ENCODE measurements around the gene ABLIM3.

ABLIM3 gene

GRCh38 chr5:149213264-149213880, 72.1 kb downstream of the ABLIM3 start:
- H3K9me3 ChIP-seq, result no peaks in the 10 kb centered on the region
- H3K4me3 ChIP-seq, result no peak overlapping the region
- in situ Hi-C loops (cut with MboI; ENCODE audit: low sequenced_read_pairs), result no loop called here
- H3K4me1 ChIP-seq, result no peaks in the 10 kb centered on the region
- no peaks in the 10 kb centered on the region; the same call in 1 of the 2 replicates for H3K27me3 ChIP-seq (ENCODE audit: low read depth)
- H3K36me3 ChIP-seq (replicated peaks), result no peaks in the 10 kb centered on the region
- DNase-seq (ENCODE audit: low spot score in 2 of 2), result no peak

DNA sequence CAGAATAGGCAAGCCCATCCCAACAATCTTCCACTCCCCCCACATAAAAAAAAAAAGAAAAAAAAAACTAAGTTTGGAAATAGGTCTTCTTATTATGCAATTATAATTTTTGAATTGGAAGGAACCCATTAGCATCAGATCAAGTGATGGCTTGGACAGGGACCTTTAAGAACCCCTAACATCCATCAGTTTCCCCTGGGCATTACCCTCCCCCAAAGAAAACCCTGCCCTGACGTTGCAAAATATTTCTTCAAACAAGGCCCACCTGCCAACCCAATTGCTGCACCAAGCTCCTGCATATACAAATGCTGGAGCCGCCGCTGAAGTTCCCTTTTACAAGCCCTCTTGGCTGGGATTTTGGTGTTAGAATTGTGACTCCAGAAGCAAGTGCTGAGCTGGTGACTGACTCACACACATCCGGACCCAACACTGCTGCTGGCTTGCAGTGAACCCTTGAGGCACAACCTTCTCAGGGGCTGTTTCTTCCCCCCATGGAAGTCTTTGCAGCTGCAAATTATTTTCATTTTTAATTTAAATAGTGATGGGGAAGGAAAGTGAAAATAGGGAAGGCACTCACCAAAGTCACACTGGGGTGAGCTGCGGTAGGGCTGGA, 74.3 kb downstream of the ABLIM3 start:
- Histone ChIP-seq H3K27me3 (ENCODE audit: low read depth) (no peaks in the 10 kb centered on the region), H3K4me1 (no peaks in the 10 kb centered on the region), H3K4me3 (no peak overlapping the region), H3K36me3 (replicated peaks) (no peaks in the 10 kb centered on the region), H3K9me3 (no peaks in the 10 kb centered on the region)
- DNase-seq (ENCODE audit: low spot score in 2 of 2), result no peak
- in situ Hi-C loops (cut with MboI; ENCODE audit: low sequenced_read_pairs), result no loop called here

GRCh38 chr5:149216496-149216895, 75.2 kb downstream of the ABLIM3 start:
- no peak for DNase-seq (ENCODE audit: low spot score in 2 of 2)
- Histone ChIP-seq H3K36me3 (replicated peaks) (no peaks in the 10 kb centered on the region), H3K4me3 (no peak overlapping the region), H3K4me1 (no peaks in the 10 kb centered on the region), H3K9me3 (no peaks in the 10 kb centered on the region), H3K27me3 (ENCODE audit: low read depth) (no peaks in the 10 kb centered on the region)
- in situ Hi-C loops (cut with MboI; ENCODE audit: low sequenced_read_pairs), result no loop called here

DNA sequence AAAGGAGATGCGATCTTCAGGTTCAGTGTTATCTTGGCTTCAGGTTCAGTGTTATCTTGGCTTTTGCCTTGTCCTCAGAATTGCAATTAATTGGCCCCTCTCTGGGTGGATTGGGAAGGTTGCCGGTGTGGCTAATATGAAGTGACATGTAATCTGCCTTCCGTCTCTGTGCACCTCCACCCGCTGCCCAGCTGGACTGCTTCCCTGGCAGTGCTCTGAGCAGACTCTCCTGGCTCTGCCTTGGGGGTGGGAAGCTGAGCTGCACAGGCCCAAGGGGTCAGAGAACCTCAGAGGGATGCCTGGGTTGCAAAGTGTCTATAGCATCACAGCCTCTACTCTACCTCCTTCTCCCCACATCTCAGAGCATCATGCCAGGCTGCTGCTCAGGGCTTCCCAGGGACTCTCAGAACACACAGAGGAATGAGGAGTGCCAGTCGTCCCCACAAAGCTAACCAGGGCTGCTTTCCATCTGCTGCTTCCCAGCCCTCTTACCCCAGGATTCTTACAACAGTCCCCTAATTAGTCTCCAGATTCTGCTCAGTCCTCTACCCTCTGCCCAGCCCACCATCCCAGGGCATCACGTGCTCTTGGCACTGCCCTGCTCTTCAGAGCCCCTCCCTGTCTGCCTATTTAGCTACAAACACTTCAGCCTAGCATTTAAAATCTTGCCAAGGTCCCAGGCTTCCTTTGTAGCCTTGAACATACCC, 76.0 kb downstream of the ABLIM3 start:
- H3K4me3 ChIP-seq, result no peak overlapping the region
- no peaks in the 10 kb centered on the region for H3K4me1 ChIP-seq
- H3K36me3 ChIP-seq (replicated peaks), result no peaks in the 10 kb centered on the region
- no peaks in the 10 kb centered on the region for H3K27me3 ChIP-seq (ENCODE audit: low read depth)
- in situ Hi-C loops (cut with MboI; ENCODE audit: low sequenced_read_pairs), result no loop called here
- H3K9me3 ChIP-seq, result no peaks in the 10 kb centered on the region
- DNase-seq (ENCODE audit: low spot score in 2 of 2), result no peak

GRCh38 chr5:149217803-149218155, 76.5 kb downstream of the ABLIM3 start:
- H3K4me1 ChIP-seq, result no peaks in the 10 kb centered on the region
- H3K4me3 ChIP-seq, result no peak overlapping the region
- no peaks in the 10 kb centered on the region for H3K36me3 ChIP-seq (replicated peaks)
- H3K9me3 ChIP-seq, result no peaks in the 10 kb centered on the region
- DNase-seq (ENCODE audit: low spot score in 2 of 2), result no peak
- in situ Hi-C loops (cut with MboI; ENCODE audit: low sequenced_read_pairs), result no loop called here
- H3K27me3 ChIP-seq (ENCODE audit: low read depth), result no peaks in the 10 kb centered on the region

GRCh38 chr5:149219584-149219983, 78.3 kb downstream of the ABLIM3 start:
- no peak for DNase-seq (ENCODE audit: low spot score in 2 of 2)
- Histone ChIP-seq H3K9me3 (no peaks in the 10 kb centered on the region), H3K36me3 (replicated peaks) (no peaks in the 10 kb centered on the region), H3K27me3 (ENCODE audit: low read depth) (0 out of 2 replicates have a peak, but pooled peaks cover 2% of the 10 kb centered on the region), H3K4me3 (no peak overlapping the region), H3K4me1 (no peaks in the 10 kb centered on the region)
- in situ Hi-C loops (cut with MboI; ENCODE audit: low sequenced_read_pairs), result no loop called here

DNA sequence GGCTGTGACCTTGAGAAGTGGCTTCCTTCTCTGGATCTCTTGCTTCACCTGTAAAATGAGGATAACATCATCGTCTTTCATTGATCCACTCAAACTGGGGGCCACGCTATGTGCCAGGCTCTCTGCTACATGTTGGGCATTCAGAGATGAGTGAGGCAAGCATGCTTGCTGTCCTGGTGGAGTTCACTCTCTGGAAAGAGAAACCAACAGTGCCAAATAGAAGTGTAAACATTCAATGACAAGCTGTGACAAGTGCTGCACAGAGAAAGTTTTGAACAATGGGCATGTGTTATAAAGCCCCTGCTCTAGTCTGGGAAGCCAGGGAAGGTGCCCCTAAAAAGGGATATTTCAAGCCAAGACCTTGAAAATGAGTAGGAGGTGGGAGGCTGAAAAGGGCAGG, 79.5 kb downstream of the ABLIM3 start:
- in situ Hi-C loops (cut with MboI; ENCODE audit: low sequenced_read_pairs), result no loop called here
- Histone ChIP-seq H3K36me3 (replicated peaks) (no peaks in the 10 kb centered on the region), H3K4me3 (no peak overlapping the region), H3K27me3 (ENCODE audit: low read depth) (peaks cover 7% of the 10 kb centered on the region), H3K9me3 (no peaks in the 10 kb centered on the region), H3K4me1 (no peaks in the 10 kb centered on the region)
- DNase-seq (ENCODE audit: low spot score in 2 of 2), result no peak

DNA sequence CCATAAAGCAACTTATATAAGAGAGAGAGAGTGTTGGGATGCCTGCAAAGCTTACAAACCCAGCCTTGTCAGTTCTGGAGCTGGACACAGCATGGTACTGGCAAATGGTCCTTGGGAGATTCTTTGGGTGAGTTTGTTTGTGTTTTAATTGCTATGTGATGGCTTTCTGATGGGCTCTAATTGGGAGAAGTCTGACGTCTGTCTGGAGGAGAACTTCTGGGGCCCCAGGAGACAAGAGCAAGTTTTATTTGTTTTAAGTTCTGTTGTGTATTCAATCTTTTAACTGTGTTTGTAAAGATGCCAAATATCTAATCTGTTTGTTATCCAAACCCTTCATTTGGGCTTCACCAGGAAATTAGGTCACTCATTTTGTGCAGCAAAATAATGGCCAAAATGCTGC, 80.0 kb downstream of the ABLIM3 start:
- H3K4me3 ChIP-seq, result no peak overlapping the region
- H3K27me3 ChIP-seq (ENCODE audit: low read depth), result peaks cover 7% of the 10 kb centered on the region
- in situ Hi-C loops (cut with MboI; ENCODE audit: low sequenced_read_pairs), result no loop called here
- no peak for DNase-seq (ENCODE audit: low spot score in 2 of 2)
- no peaks in the 10 kb centered on the region for H3K36me3 ChIP-seq (replicated peaks)
- no peaks in the 10 kb centered on the region for H3K4me1 ChIP-seq
- H3K9me3 ChIP-seq, result no peaks in the 10 kb centered on the region

- H3K4me3 ChIP-seq, result no peak overlapping the region
- H3K27me3 ChIP-seq (ENCODE audit: low read depth), result peaks cover 7% of the 10 kb centered on the region
- no peaks in the 10 kb centered on the region for H3K9me3 ChIP-seq
- in situ Hi-C loops (cut with MboI; ENCODE audit: low sequenced_read_pairs), result no loop called here
- H3K36me3 ChIP-seq (replicated peaks), result no peaks in the 10 kb centered on the region
- DNase-seq (ENCODE audit: low spot score in 2 of 2), result no peak
- no peaks in the 10 kb centered on the region for H3K4me1 ChIP-seq
Measured at GRCh38 chr5:149221731-149222342, 80.5 kb downstream of the ABLIM3 start.

DNA sequence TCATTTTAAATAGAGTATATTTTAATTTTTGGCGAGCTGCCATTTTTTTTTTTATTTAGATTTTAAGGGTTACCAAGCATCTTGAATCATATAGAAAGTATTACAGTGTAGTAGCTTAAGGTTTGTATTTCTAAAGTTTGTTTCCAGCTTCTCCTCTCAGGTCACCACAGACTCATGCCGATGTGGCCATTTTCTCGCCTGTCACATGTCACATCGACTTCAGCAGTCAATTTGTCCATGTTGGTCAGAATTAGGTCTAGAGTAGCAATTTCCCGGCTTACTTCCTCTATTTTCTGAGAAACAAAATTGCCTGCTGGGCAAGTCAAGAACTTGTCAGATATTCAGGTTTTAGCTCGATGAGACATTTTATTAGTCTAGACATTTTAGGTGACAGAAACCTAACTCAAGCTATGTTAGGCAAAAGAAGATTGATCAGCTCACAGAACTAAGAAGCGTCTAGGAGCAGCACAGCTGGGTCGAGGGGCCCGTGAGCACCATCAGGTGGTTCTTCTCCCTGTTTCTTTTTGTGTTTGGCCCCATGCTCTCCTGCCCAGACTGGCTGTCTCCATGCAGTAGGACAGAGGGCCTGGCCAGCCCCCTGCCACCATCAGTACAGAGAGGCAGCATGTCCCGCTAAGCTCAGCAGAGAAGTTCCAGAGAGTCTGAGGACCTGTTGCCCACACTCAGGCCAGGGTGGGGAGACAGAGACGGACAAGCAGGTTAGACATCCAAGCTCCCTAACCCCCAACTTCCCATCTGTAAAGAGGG, 82.0 kb downstream of the ABLIM3 start:
- no peaks in the 10 kb centered on the region for H3K4me1 ChIP-seq
- no peaks in the 10 kb centered on the region for H3K9me3 ChIP-seq
- DNase-seq (ENCODE audit: low spot score in 2 of 2), result no peak
- no peaks in the 10 kb centered on the region for H3K36me3 ChIP-seq (replicated peaks)
- H3K4me3 ChIP-seq, result no peak overlapping the region
- peaks cover 10% of the 10 kb centered on the region for H3K27me3 ChIP-seq (ENCODE audit: low read depth)
- in situ Hi-C loops (cut with MboI; ENCODE audit: low sequenced_read_pairs), result no loop called here

- DNase-seq (ENCODE audit: low spot score in 2 of 2), result no peak
- peaks cover 10% of the 10 kb centered on the region for H3K27me3 ChIP-seq (ENCODE audit: low read depth)
- H3K4me1 ChIP-seq, result no peaks in the 10 kb centered on the region
- H3K36me3 ChIP-seq (replicated peaks), result no peaks in the 10 kb centered on the region
- in situ Hi-C loops (cut with MboI; ENCODE audit: low sequenced_read_pairs), result no loop called here
- no peak overlapping the region for H3K4me3 ChIP-seq
- no peaks in the 10 kb centered on the region for H3K9me3 ChIP-seq
Measured at GRCh38 chr5:149224282-149224681, 83.0 kb downstream of the ABLIM3 start.

GRCh38 chr5:149227168-149227826, 86.0 kb downstream of the ABLIM3 start:
- no peaks in the 10 kb centered on the region for H3K4me1 ChIP-seq
- no peaks in the 10 kb centered on the region for H3K36me3 ChIP-seq (replicated peaks)
- no peak overlapping the region for H3K4me3 ChIP-seq
- H3K9me3 ChIP-seq, result no peaks in the 10 kb centered on the region
- in situ Hi-C loops (cut with MboI; ENCODE audit: low sequenced_read_pairs), result no loop called here
- DNase-seq (ENCODE audit: low spot score in 2 of 2), result no peak
- peaks cover 12% of the 10 kb centered on the region for H3K27me3 ChIP-seq (ENCODE audit: low read depth)

DNA sequence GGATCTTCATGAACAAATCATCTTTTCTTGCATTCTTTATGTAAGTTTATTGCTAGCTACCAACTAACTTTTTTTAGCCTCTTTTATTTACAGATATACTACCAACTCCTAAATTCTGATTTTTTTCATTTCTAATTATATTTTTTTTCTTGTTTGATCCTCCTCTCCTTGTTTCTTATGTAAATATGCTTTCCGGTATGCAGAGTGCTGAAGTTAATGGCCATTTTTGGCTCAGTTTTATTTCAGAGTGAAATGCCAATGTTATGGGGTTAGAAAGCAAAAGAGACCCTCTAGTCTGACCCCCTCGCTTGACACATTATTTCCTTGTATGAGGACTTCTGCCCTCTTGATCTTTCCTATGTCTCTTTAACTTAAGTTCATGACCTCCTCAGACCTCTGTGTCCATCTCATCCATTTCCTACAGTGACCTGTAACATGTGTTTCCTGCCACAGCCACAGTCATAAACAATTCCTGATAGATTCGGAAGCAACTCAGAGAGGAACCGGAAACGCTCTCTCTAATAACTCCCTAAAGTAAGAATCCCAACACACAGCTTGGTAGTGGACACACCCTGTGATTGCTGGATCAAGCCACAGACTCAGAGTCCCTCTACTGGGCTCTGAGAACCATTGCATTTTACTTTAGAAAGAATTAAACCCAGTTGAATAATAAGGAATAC, 87.5 kb downstream of the ABLIM3 start:
- no peaks in the 10 kb centered on the region for H3K9me3 ChIP-seq
- no peaks in the 10 kb centered on the region for H3K4me1 ChIP-seq
- no peak overlapping the region for H3K4me3 ChIP-seq
- in situ Hi-C loops (cut with MboI; ENCODE audit: low sequenced_read_pairs), result no loop called here
- DNase-seq (ENCODE audit: low spot score in 2 of 2), result no peak
- H3K27me3 ChIP-seq (ENCODE audit: low read depth), result peaks cover 13% of the 10 kb centered on the region
- no peaks in the 10 kb centered on the region for H3K36me3 ChIP-seq (replicated peaks)

All from HAP-1 (cell line).